Measurements from ENCODE around the gene BTBD19. TPM values are rescaled to one million over a fixed set of nuclear protein-coding genes. Genes with fewer than 3 reads are reported as not detected.
"Not testable (repeated sequence)": the region's sequence is repeated elsewhere in the genome, so short reads cannot be mapped to it uniquely, and the experiment has no call there.

Gene BTBD19
- total and polyA plus RNA-seq, 2 of the 4 experiments (the other 2 are of a cell fraction): 0.90 to 17.2 TPM

- Histone ChIP-seq H2BK20ac (ENCODE audit: low read depth, low read length) (peak overlapping the region; percentile 73; the same call in 1 of the 2 replicates), H4K5ac (ENCODE audit: low read depth, low read length) (peak overlapping the region; percentile 93), H2AFZ (replicated peaks; ENCODE audit: low read length, poor library complexity) (peak overlapping the region; percentile 9), H3K9ac (ENCODE audit: low read depth, low read length) (0 out of 2 replicates have a peak overlapping the region, but pooled peaks have one; percentile 96), H3K4me2 (ENCODE audit: low read depth, low read length) (peak overlapping the region; percentile 86), H2BK15ac (ENCODE audit: low read depth, low read length) (peak overlapping the region; percentile 98; the same call in 2 of the 3 replicates), H4K91ac (ENCODE audit: insufficient read depth, low read depth, low read length) (peak overlapping the region; percentile 100), H4K8ac (ENCODE audit: low read depth in 2 of 2, low read length in 2 of 2) (peak overlapping the region; percentile 94 to 97; a peak in 3 of 4 replicates), H4K20me1 (ENCODE audit: insufficient read depth, low read length) (peaks cover 9% of the 10 kb centered on the region; the same call in 1 of the 2 replicates), H3K4me1 (ENCODE audit: control insufficient read depth, insufficient read depth, low read length) (peaks cover 58% of the 10 kb centered on the region), H3K36me3 (ENCODE audit: control insufficient read depth, insufficient read depth, low read length) (peaks cover 13% of the 10 kb centered on the region), H2AK5ac (ENCODE audit: low read depth, low read length) (peak overlapping the region; percentile 100), H2AK9ac (replicated peaks; ENCODE audit: low read depth, low read length, poor library complexity) (peak overlapping the region; percentile 98), H3K18ac (ENCODE audit: low read depth, low read length) (peak overlapping the region; percentile 94; the same call in 1 of the 2 replicates), H3K14ac (replicated peaks; ENCODE audit: low read depth, low read length) (peak overlapping the region; percentile 98), H3K23ac (ENCODE audit: low read depth, low read length) (peak overlapping the region; percentile 98), H3K79me1 (ENCODE audit: low read depth in 1 of 2, low read length in 2 of 2) (peaks cover 19 to 62% of the 10 kb centered on the region in 2 experiments), H3K4ac (ENCODE audit: low read depth, low read length) (peak overlapping the region; percentile 100), H3K56ac (ENCODE audit: extremely low read depth, insufficient read depth, low read length) (peak overlapping the region; percentile 37), H2BK5ac (ENCODE audit: low read depth, low read length, poor library complexity, severe bottlenecking) (peak overlapping the region; percentile 96), H3K9me1 (ENCODE audit: insufficient read depth, low read length) (peaks cover 34% of the 10 kb centered on the region), H3K4me3 (ENCODE audit: insufficient read depth, low read depth, low read length) (no peak overlapping the region), H2BK120ac (ENCODE audit: low read depth, low read length) (peak overlapping the region; percentile 98), H3K9me3 (ENCODE audit: control insufficient read depth, insufficient read depth, low read length) (no peaks in the 10 kb centered on the region), H3K27ac (ENCODE audit: insufficient read depth, low read length) (peak overlapping the region; percentile 86), H3K27me3 (ENCODE audit: control insufficient read depth, insufficient read depth, low read length) (no peaks in the 10 kb centered on the region)
- POLR2A ChIA-PET (ENCODE audit: unreplicated experiment): interaction anchor here (2.4 to 3.7 kb wide), 2 partner anchors 8 to 10 kb away, joined by 17 to 30 read pairs; partner anchors contain the start of gene PLK3
- dilution Hi-C loops (cut with HindIII; ENCODE audit: low sequenced_read_pairs, unreplicated experiment): no loop called here
- in situ Hi-C loops (cut with MboI; ENCODE audit: low sequenced_read_pairs): no loop called here
- intact Hi-C loops (cut with micrococcal nuclease): no loop called here
- no TSS peak for BruUV-seq (replicated peaks)
- CTCF ChIA-PET: interaction anchor here (0.7 to 1.7 kb wide), 3 partner anchors 9 to 17 kb away, joined by 3 to 6 read pairs (median 4); no protein-coding TSS in a partner anchor
- 47% methylated on average over 6 of the region's 12 CpGs; no CpG with 5 or more reads in 1 of the 2 experiments for WGBS, 2 experiments (ENCODE audit: extremely low coverage in 2 of 2, insufficient read length in 1 of 2)
- DNase-seq (no peak), ATAC-seq (ENCODE audit: low read depth) (no peak)
- no peak for TF ChIP-seq MAZ (IDR thresholded peaks at IDR 0.05; ENCODE audit: borderline replicate concordance, low read depth, low read length)
- TF ChIP-seq POLR2A (IDR thresholded peaks at IDR 0.05; ENCODE audit: low read depth, low read length): peak; percentile 12; the same call in 1 of the 2 replicates
- no peak for TF ChIP-seq RFX5 (IDR thresholded peaks at IDR 0.05; ENCODE audit: low read depth, low read length)
Measured at GRCh38 chr1:44810101-44810761, 1.9 kb downstream of the BTBD19 start.

DNA sequence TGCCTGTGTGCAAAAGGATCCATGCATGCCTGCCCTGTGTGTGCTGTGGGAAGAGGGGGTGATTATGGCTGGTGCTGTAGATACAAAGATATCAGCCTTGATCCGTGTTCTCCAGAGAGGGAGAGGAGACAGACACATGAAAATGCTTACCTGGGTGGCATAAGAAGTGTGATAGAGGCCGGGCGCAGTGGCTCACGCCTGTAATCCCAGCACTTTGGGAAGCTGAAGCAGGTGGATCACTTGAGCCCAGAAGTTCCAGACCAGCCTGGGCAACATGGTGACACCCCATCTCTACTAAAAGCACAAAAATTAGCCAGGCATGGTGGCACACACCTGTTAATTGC is 2.4 kb downstream of the BTBD19 start:
- DNase-seq; H2AK9ac ChIP-seq (replicated peaks; ENCODE audit: low read depth, low read length, poor library complexity); H3K4me3 ChIP-seq (ENCODE audit: insufficient read depth, low read depth, low read length); H3K9me3 ChIP-seq (ENCODE audit: control insufficient read depth, insufficient read depth, low read length); BruUV-seq (replicated peaks); ATAC-seq (ENCODE audit: low read depth); intact Hi-C loops (cut with micrococcal nuclease); in situ Hi-C loops (cut with MboI; ENCODE audit: low sequenced_read_pairs); H3K27me3 ChIP-seq (ENCODE audit: control insufficient read depth, insufficient read depth, low read length); H3K36me3 ChIP-seq (ENCODE audit: control insufficient read depth, insufficient read depth, low read length); POLR2A ChIA-PET (ENCODE audit: unreplicated experiment); H3K9ac ChIP-seq (ENCODE audit: low read depth, low read length); H3K4me2 ChIP-seq (ENCODE audit: low read depth, low read length); dilution Hi-C loops (cut with HindIII; ENCODE audit: low sequenced_read_pairs, unreplicated experiment); H4K20me1 ChIP-seq (ENCODE audit: insufficient read depth, low read length): not testable (repeated sequence)
- Histone ChIP-seq H4K5ac (ENCODE audit: low read depth, low read length) (peak overlapping the region; percentile 27; the same call in 1 of the 2 replicates), H2AFZ (replicated peaks; ENCODE audit: low read length, poor library complexity) (peak overlapping the region; percentile 9), H3K9me1 (ENCODE audit: insufficient read depth, low read length) (peaks cover 34% of the 10 kb centered on the region), H3K14ac (replicated peaks; ENCODE audit: low read depth, low read length) (peak overlapping the region; percentile 98), H3K18ac (ENCODE audit: low read depth, low read length) (peak overlapping the region; percentile 3; the same call in 1 of the 2 replicates), H2BK20ac (ENCODE audit: low read depth, low read length) (peak overlapping the region; percentile 73; the same call in 1 of the 2 replicates), H3K4ac (ENCODE audit: low read depth, low read length) (peak overlapping the region; percentile 100), H3K4me1 (ENCODE audit: control insufficient read depth, insufficient read depth, low read length) (peaks cover 60% of the 10 kb centered on the region), H2BK5ac (ENCODE audit: low read depth, low read length, poor library complexity, severe bottlenecking) (peak overlapping the region; percentile 96), H3K79me1 (ENCODE audit: low read depth in 1 of 2, low read length in 2 of 2) (peaks cover 19 to 61% of the 10 kb centered on the region in 2 experiments), H2BK15ac (ENCODE audit: low read depth, low read length) (peak overlapping the region; percentile 31; the same call in 1 of the 3 replicates), H2AK5ac (ENCODE audit: low read depth, low read length) (peak overlapping the region; percentile 100), H4K91ac (ENCODE audit: insufficient read depth, low read depth, low read length) (peak overlapping the region; percentile 100), H2BK120ac (ENCODE audit: low read depth, low read length) (peak overlapping the region; percentile 98), H3K27ac (ENCODE audit: insufficient read depth, low read length) (peak overlapping the region; percentile 86), H4K8ac (ENCODE audit: low read depth in 2 of 2, low read length in 2 of 2) (peak overlapping the region in 1 of 2 experiments; percentile 97; a peak in 3 of 4 replicates), H3K56ac (ENCODE audit: extremely low read depth, insufficient read depth, low read length) (peak overlapping the region; percentile 37; the same call in 1 of the 2 replicates), H3K23ac (ENCODE audit: low read depth, low read length) (peak overlapping the region; percentile 98)
- WGBS, 2 experiments (ENCODE audit: extremely low coverage in 2 of 2, insufficient read length in 1 of 2): 100% methylated on average over 3 of the region's 4 CpGs; no CpG with 5 or more reads in 1 of the 2 experiments
- CTCF ChIA-PET: interaction anchor here (0.7 kb wide), 1 partner anchor 9 kb away, joined by 3 read pairs; no protein-coding TSS in a partner anchor

Measured in IMR-90 (cell line).